ENCODE results near the gene CDH23. TPM values are rescaled to one million over a fixed set of nuclear protein-coding genes. Genes with fewer than 3 reads are reported as not detected.

The CDH23 gene
- total RNA-seq, 1 experiment from 2014 or later = 2.9 TPM

GRCh38 chr10:71580415-71580814 is 183.7 kb downstream of the CDH23 start (continued):
- TF ChIP-seq E2F4 (CRISPR knock-in tag; IDR thresholded peaks at IDR 0.05; ENCODE audit: borderline replicate concordance, low read depth) = no peak

GRCh38 chr10:71580926-71581325 is 184.2 kb downstream of the CDH23 start:
- ChIA-PET CTCF (interaction anchor here (2.2 kb wide), 1 partner anchor 11 kb away, joined by 7 read pairs; no protein-coding TSS in a partner anchor), POLR2A (no interaction called here)
- no peak for TF ChIP-seq KAT7 (CRISPR knock-in tag; IDR thresholded peaks at IDR 0.05; ENCODE audit: borderline replicate concordance)
- TF ChIP-seq PRDM15 (CRISPR knock-in tag; IDR thresholded peaks at IDR 0.05) = no peak
- no peak for TF ChIP-seq IRF2 (CRISPR knock-in tag; IDR thresholded peaks at IDR 0.05; ENCODE audit: borderline replicate concordance, low read depth)
- DNase-seq (ENCODE audit: low spot score) (no peak), ATAC-seq (no peak)
- Mint-ChIP-seq H3K4me1 (peaks cover 18% of the 10 kb centered on the region), H3K27ac (no peak overlapping the region), H3K36me3 (no peaks in the 10 kb centered on the region), H3K4me3 (no peak overlapping the region), H3K27me3 (ENCODE audit: low read depth) (no peaks in the 10 kb centered on the region; the same call in 1 of the 2 replicates), H3K9me3 (no peaks in the 10 kb centered on the region)

GRCh38 chr10:71581376-71581775 is 184.7 kb downstream of the CDH23 start:
- ChIA-PET CTCF (interaction anchor here (0.6 to 1.6 kb wide), 7 partner anchors 11 to 241 kb away, joined by 3 to 5 read pairs (median 3); no protein-coding TSS in a partner anchor), POLR2A (no interaction called here)
- no peak for DNase-seq (ENCODE audit: low spot score)
- no peak overlapping the region for H3K4me3 Mint-ChIP-seq
- H3K36me3 Mint-ChIP-seq = no peaks in the 10 kb centered on the region
- H3K27me3 Mint-ChIP-seq (ENCODE audit: low read depth) = no peaks in the 10 kb centered on the region; the same call in 1 of the 2 replicates
- ATAC-seq = no peak
- H3K27ac Mint-ChIP-seq = no peak overlapping the region
- no peaks in the 10 kb centered on the region for H3K9me3 Mint-ChIP-seq
- peaks cover 13% of the 10 kb centered on the region for H3K4me1 Mint-ChIP-seq
- TF ChIP-seq E2F4 (CRISPR knock-in tag; IDR thresholded peaks at IDR 0.05; ENCODE audit: borderline replicate concordance, low read depth) (no peak), AFF4 (CRISPR knock-in tag; IDR thresholded peaks at IDR 0.05; ENCODE audit: borderline replicate concordance) (no peak), CREM (CRISPR knock-in tag; IDR thresholded peaks at IDR 0.05) (no peak), ATF1 (CRISPR knock-in tag; IDR thresholded peaks at IDR 0.05) (no peak), ZNF263 (CRISPR knock-in tag; IDR thresholded peaks at IDR 0.05; ENCODE audit: low read depth) (no peak), GABPB1 (CRISPR knock-in tag; IDR thresholded peaks at IDR 0.05) (no peak), ZNF423 (CRISPR knock-in tag; IDR thresholded peaks at IDR 0.05) (no peak), HMGXB4 (CRISPR knock-in tag; IDR thresholded peaks at IDR 0.05) (no peak), TEAD1 (CRISPR knock-in tag; IDR thresholded peaks at IDR 0.05) (no peak), STAT6 (CRISPR knock-in tag; conservative IDR thresholded peaks at IDR 0.05; ENCODE audit: low read depth) (no peak), NFYB (CRISPR knock-in tag; conservative IDR thresholded peaks at IDR 0.05; ENCODE audit: low read depth) (no peak), GRHL2 (CRISPR knock-in tag; IDR thresholded peaks at IDR 0.05; ENCODE audit: insufficient replicate concordance, severe bottlenecking) (no peak), ZNF396 (CRISPR knock-in tag; IDR thresholded peaks at IDR 0.05; ENCODE audit: borderline replicate concordance) (no peak), ZNF232 (CRISPR knock-in tag; IDR thresholded peaks at IDR 0.05) (no peak)

Data from WTC11 (cell line).